ENCODE data around the gene PRMT5. TPM values are rescaled to one million over a fixed set of nuclear protein-coding genes. Genes with fewer than 3 reads are reported as not detected.

Gene PRMT5
- total RNA-seq, 1 experiment from 2014 or later: 62.8 TPM

GRCh38 chr14:22885975-22886374, 43.2 kb downstream of the PRMT5 start:
- in situ Hi-C loops (cut with HindIII; ENCODE audit: low pct_unique_long_range_greater_than_20kb, low sequenced_read_pairs): no loop called here
- no peak for DNase-seq (ENCODE audit: low read depth, low spot score)

- DNase-seq (ENCODE audit: low read depth, low spot score): no peak
- in situ Hi-C loops (cut with HindIII; ENCODE audit: low pct_unique_long_range_greater_than_20kb, low sequenced_read_pairs): no loop called here
Measured at GRCh38 chr14:22884738-22885523, 44.2 kb downstream of the PRMT5 start.

- in situ Hi-C loops (cut with HindIII; ENCODE audit: low pct_unique_long_range_greater_than_20kb, low sequenced_read_pairs): no loop called here
- DNase-seq (ENCODE audit: low read depth, low spot score): no peak
Measured at GRCh38 chr14:22884076-22884737, 45.0 kb downstream of the PRMT5 start.

- in situ Hi-C loops (cut with HindIII; ENCODE audit: low pct_unique_long_range_greater_than_20kb, low sequenced_read_pairs): no loop called here
- no peak for DNase-seq (ENCODE audit: low read depth, low spot score)
Measured at GRCh38 chr14:22883173-22883976, 45.8 kb downstream of the PRMT5 start, which contains the start of gene REM2. REM2 (plus strand) TSS chr14:22883222; CDS start chr14:22883288, 66 bp downstream.

- peak; percentile 8 for DNase-seq (ENCODE audit: low read depth, low spot score)
- in situ Hi-C loops (cut with HindIII; ENCODE audit: low pct_unique_long_range_greater_than_20kb, low sequenced_read_pairs): no loop called here
Measured at GRCh38 chr14:22882529-22883172, 46.5 kb downstream of the PRMT5 start.

- in situ Hi-C loops (cut with HindIII; ENCODE audit: low pct_unique_long_range_greater_than_20kb, low sequenced_read_pairs): no loop called here
- DNase-seq (ENCODE audit: low read depth, low spot score): no peak
Measured at GRCh38 chr14:22882064-22882463, 47.1 kb downstream of the PRMT5 start.

GRCh38 chr14:22878271-22879246, 50.6 kb downstream of the PRMT5 start:
- in situ Hi-C loops (cut with HindIII; ENCODE audit: low pct_unique_long_range_greater_than_20kb, low sequenced_read_pairs): no loop called here
- DNase-seq (ENCODE audit: low read depth, low spot score): no peak

GRCh38 chr14:22877000-22877501, 52.1 kb downstream of the PRMT5 start:
- DNase-seq (ENCODE audit: low read depth, low spot score): no peak
- in situ Hi-C loops (cut with HindIII; ENCODE audit: low pct_unique_long_range_greater_than_20kb, low sequenced_read_pairs): no loop called here

- DNase-seq (ENCODE audit: low read depth, low spot score): no peak
- in situ Hi-C loops (cut with HindIII; ENCODE audit: low pct_unique_long_range_greater_than_20kb, low sequenced_read_pairs): no loop called here
Measured at GRCh38 chr14:22875748-22876319, 53.3 kb downstream of the PRMT5 start.

- in situ Hi-C loops (cut with HindIII; ENCODE audit: low pct_unique_long_range_greater_than_20kb, low sequenced_read_pairs): no loop called here
- DNase-seq (ENCODE audit: low read depth, low spot score): no peak
Measured at GRCh38 chr14:22875003-22875747, 54.0 kb downstream of the PRMT5 start.

GRCh38 chr14:22872833-22873520, 56.2 kb downstream of the PRMT5 start:
- no peak for DNase-seq (ENCODE audit: low read depth, low spot score)
- in situ Hi-C loops (cut with HindIII; ENCODE audit: low pct_unique_long_range_greater_than_20kb, low sequenced_read_pairs): no loop called here

- peak; percentile 85 for DNase-seq (ENCODE audit: low read depth, low spot score)
- in situ Hi-C loops (cut with HindIII; ENCODE audit: low pct_unique_long_range_greater_than_20kb, low sequenced_read_pairs): no loop called here
Measured at GRCh38 chr14:22872033-22872832, 56.9 kb downstream of the PRMT5 start.

GRCh38 chr14:22871224-22872032, 57.7 kb downstream of the PRMT5 start, which contains the start of gene LRP10:
LRP10 (plus strand) TSS chr14:22871740; CDS start chr14:22872304, 564 bp downstream.
- peak; percentile 89 for DNase-seq (ENCODE audit: low read depth, low spot score)
- in situ Hi-C loops (cut with HindIII; ENCODE audit: low pct_unique_long_range_greater_than_20kb, low sequenced_read_pairs): no loop called here

- no peak for DNase-seq (ENCODE audit: low read depth, low spot score)
- in situ Hi-C loops (cut with HindIII; ENCODE audit: low pct_unique_long_range_greater_than_20kb, low sequenced_read_pairs): no loop called here
Measured at GRCh38 chr14:22870811-22871223, 58.4 kb downstream of the PRMT5 start.
